GM23248 (cell line): ENCODE results near the gene DPP8. TPM values are rescaled to one million over a fixed set of nuclear protein-coding genes. Genes with fewer than 3 reads are reported as not detected.
A peak's percentile ranks its signal among the peaks of the same experiment; 100 is the strongest.

Experiments used
- DNase-seq: peaks from one replicate; pipeline ENCODE4 v3.0.0-alpha.2; 2015
- H2AFZ ChIP-seq: fragments of 200-600 bp; sonication (generic); 2 replicates; pipeline ENCODE4 v1.6.1; 2016; ENCODE audit warnings: antibody characterized with exemption
- H3F3A ChIP-seq: fragments of 200-600 bp; sonication (generic); 2 replicates; pipeline ENCODE4 v1.6.1; 2016; ENCODE audit warnings: mild to moderate bottlenecking, antibody characterized with exemption, mixed run types; ENCODE audit not compliant: insufficient read depth
- H3K27ac ChIP-seq: fragments of 200-600 bp; sonication (generic); 2 replicates; pipeline ENCODE4 v1.5.1; 2016; ENCODE audit warnings: mild to moderate bottlenecking
- H3K27me3 ChIP-seq: fragments of 200-600 bp; sonication (generic); replicated peaks from 2 replicates; pipeline ENCODE4 v1.6.1; 2016; ENCODE audit warnings: mild to moderate bottlenecking; ENCODE audit not compliant: insufficient read depth
- H3K36me3 ChIP-seq: fragments of 200-600 bp; sonication (generic); 2 replicates; pipeline ENCODE4 v1.6.1; 2016; ENCODE audit warnings: low read depth, mild to moderate bottlenecking
- H3K4me1 ChIP-seq: fragments of 200-600 bp; sonication (generic); 2 replicates; pipeline ENCODE4 v1.6.1; 2016; ENCODE audit warnings: mild to moderate bottlenecking; ENCODE audit not compliant: insufficient read depth
- H3K4me2 ChIP-seq: fragments of 200-600 bp; sonication (generic); one replicate; pipeline ENCODE4 v1.6.1; 2016; ENCODE audit warnings: mild to moderate bottlenecking; ENCODE audit not compliant: unreplicated experiment
- H3K4me3 ChIP-seq: fragments of 200-600 bp; sonication (generic); 2 replicates; pipeline ENCODE4 v1.5.1; 2016; ENCODE audit warnings: mild to moderate bottlenecking
- H3K79me2 ChIP-seq: fragments of 200-600 bp; sonication (generic); 2 replicates; pipeline ENCODE4 v1.6.1; 2016; ENCODE audit warnings: mild to moderate bottlenecking; ENCODE audit not compliant: insufficient read depth
- H3K9ac ChIP-seq: fragments of 200-600 bp; sonication (generic); 2 replicates; pipeline ENCODE4 v1.6.1; 2016; ENCODE audit warnings: mild to moderate bottlenecking
- H3K9me2 ChIP-seq: fragments of 200-600 bp; sonication (generic); 2 replicates; pipeline ENCODE4 v1.6.1; 2016; ENCODE audit warnings: mixed run types, mild to moderate bottlenecking, moderate library complexity; ENCODE audit not compliant: insufficient read depth
- H3K9me3 ChIP-seq: fragments of 200-600 bp; sonication (generic); one replicate; pipeline ENCODE4 v1.6.1; 2017; ENCODE audit warnings: low read depth
- H4K20me1 ChIP-seq: fragments of 200-600 bp; sonication (generic); 2 replicates; pipeline ENCODE4 v1.6.0; 2016; ENCODE audit not compliant: insufficient read depth
- EZH2 ChIP-seq: fragments of 200-600 bp; sonication (generic); IDR thresholded peaks from 2 replicates; pipeline ENCODE4 v1.6.1; 2018; ENCODE audit warnings: antibody characterized with exemption, mild to moderate bottlenecking; ENCODE audit not compliant: insufficient read depth, poor library complexity, severe bottlenecking
- EZH2phosphoT487 ChIP-seq: fragments of 200-600 bp; sonication (generic); IDR thresholded peaks from 2 replicates; pipeline ENCODE4 v1.6.1; 2018; ENCODE audit warnings: antibody characterized with exemption, moderate library complexity, mild to moderate bottlenecking, low read depth; ENCODE audit not compliant: insufficient read depth
- WGBS, 2 experiments: methylation state at CpG; one replicate each; pipeline ENCODE4 v1.1.6; 2015 to 2017; ENCODE audit warnings: low lambda C conversion rate in 2 of 2, low coverage in 1 of 2; ENCODE audit errors: missing lambda C conversion rate in 2 of 2; 5-methylcytosine and 5-hydroxymethylcytosine counted together
- in situ Hi-C: fragments of 300-500 bp; cut with MboI; formaldehyde crosslinking; loops from 2 replicates; pipeline ENCODE4 v1.15.0; 2020
- polyA plus RNA-seq: library from polyadenylated mRNA; unstranded; fragments of >200 nt; fragmentation: Nextera tagmentation; extraction: Ambion mirVana; gene quantifications from 2 replicates; pipeline ENCODE4 v1.2.1, GENCODE V29; 2016
- total RNA-seq: library from RNA; depleted of rRNA; stranded (reverse); fragments of >200 nt; shearing (Covaris generic); gene quantifications from 2 replicates; pipeline ENCODE4 v1.2.3, GENCODE V29; 2014

DPP8 gene
- total and polyA plus RNA-seq, 2 experiments from 2014 or later: 28.0 to 28.9 TPM

- no peak overlapping the region for H3K9ac ChIP-seq
- DNase-seq: no peak
- H2AFZ ChIP-seq: no peak overlapping the region
- no peaks in the 10 kb centered on the region for H3F3A ChIP-seq
- peaks cover 11% of the 10 kb centered on the region for H3K79me2 ChIP-seq
- no peaks in the 10 kb centered on the region for H3K4me1 ChIP-seq
- in situ Hi-C loops: no loop called here
- H3K4me3 ChIP-seq: no peak overlapping the region
- no peaks in the 10 kb centered on the region for H3K27me3 ChIP-seq
- no peak overlapping the region for H3K4me2 ChIP-seq
- H3K27ac ChIP-seq: no peak overlapping the region
- no peaks in the 10 kb centered on the region for H3K9me3 ChIP-seq
- TF ChIP-seq EZH2phosphoT487: no peak
- no peak for TF ChIP-seq EZH2
- H4K20me1 ChIP-seq: no peaks in the 10 kb centered on the region
- H3K36me3 ChIP-seq: no peaks in the 10 kb centered on the region
- WGBS, 2 experiments: 81 to 83% methylated on average over 7 of the region's 7 CpGs
- H3K9me2 ChIP-seq: no peaks in the 10 kb centered on the region
These were observed 3.9 kb upstream of the DPP8 start for GRCh38 chr15:65521350-65521749.

DNA sequence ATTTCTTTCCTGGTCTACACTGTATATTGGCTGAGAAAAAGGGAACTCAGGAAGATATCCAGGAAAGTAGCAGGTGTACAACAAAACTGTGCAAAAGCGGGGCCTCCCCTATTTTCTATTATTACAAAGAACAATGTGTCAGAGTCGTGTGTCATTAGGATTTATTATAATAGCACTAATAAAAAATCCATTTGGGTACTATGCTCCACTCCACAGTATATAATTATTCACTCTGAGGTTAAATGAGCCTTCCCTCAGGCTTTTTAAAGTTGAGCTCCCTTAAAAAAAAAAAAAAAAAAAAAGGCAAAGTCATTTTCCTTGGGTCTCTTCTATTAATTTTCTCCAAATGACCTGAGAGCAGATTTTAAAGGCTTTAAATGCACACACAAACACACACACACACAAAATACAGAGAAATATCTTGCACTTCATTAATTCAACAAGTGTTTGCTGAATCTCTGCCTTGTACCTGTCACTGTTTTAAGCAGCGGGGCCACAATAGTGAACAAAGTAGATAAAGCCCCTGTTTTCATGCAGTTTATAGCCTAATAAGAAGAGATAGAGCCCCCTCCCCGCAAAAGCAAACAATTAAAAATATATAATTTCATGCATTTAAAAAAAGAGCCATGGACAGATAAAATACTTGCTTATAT, 1.3 kb upstream of the DPP8 start:
- no peak overlapping the region for H3K9ac ChIP-seq
- in situ Hi-C loops: no loop called here

GRCh38 chr15:65517866-65518207, 348 bp upstream of the DPP8 start:
- H3K36me3 ChIP-seq: no peaks in the 10 kb centered on the region
- H3K9me2 ChIP-seq: no peaks in the 10 kb centered on the region
- 16 to 21% methylated on average over 8 of the region's 8 CpGs for WGBS, 2 experiments
- H3K9ac ChIP-seq: 0 out of 2 replicates have a peak overlapping the region, but pooled peaks have one; percentile 93
- peaks cover 41% of the 10 kb centered on the region for H3K79me2 ChIP-seq
- in situ Hi-C loops: no loop called here
- H3K27ac ChIP-seq: no peak overlapping the region
- TF ChIP-seq EZH2phosphoT487 (no peak), EZH2 (no peak)
- peaks cover 15% of the 10 kb centered on the region; the same call in 1 of the 2 replicates for H3F3A ChIP-seq
- H3K4me3 ChIP-seq: peak overlapping the region; percentile 95
- H3K4me2 ChIP-seq: peak overlapping the region; percentile 98
- H4K20me1 ChIP-seq: no peaks in the 10 kb centered on the region
- H3K9me3 ChIP-seq: no peaks in the 10 kb centered on the region
- H2AFZ ChIP-seq: peak overlapping the region; percentile 89
- no peaks in the 10 kb centered on the region for H3K27me3 ChIP-seq
- peaks cover 13% of the 10 kb centered on the region for H3K4me1 ChIP-seq
- DNase-seq: no peak

More for the DNA sequence above, 1.3 kb upstream of the DPP8 start:
- no peak overlapping the region for H3K27ac ChIP-seq
- H3F3A ChIP-seq: peaks cover 9% of the 10 kb centered on the region; the same call in 1 of the 2 replicates
- H3K4me2 ChIP-seq: no peak overlapping the region
- peaks cover 10% of the 10 kb centered on the region for H3K4me1 ChIP-seq
- H3K36me3 ChIP-seq: no peaks in the 10 kb centered on the region
- H3K79me2 ChIP-seq: peaks cover 37% of the 10 kb centered on the region
- H3K4me3 ChIP-seq: no peak overlapping the region
- no peak overlapping the region for H2AFZ ChIP-seq
- no peaks in the 10 kb centered on the region for H4K20me1 ChIP-seq
- no peaks in the 10 kb centered on the region for H3K9me3 ChIP-seq
- no peak for DNase-seq
- WGBS, 2 experiments: 82 to 85% methylated on average over 4 of the region's 4 CpGs
- no peaks in the 10 kb centered on the region for H3K27me3 ChIP-seq
- no peaks in the 10 kb centered on the region for H3K9me2 ChIP-seq
- TF ChIP-seq EZH2phosphoT487 (no peak), EZH2 (no peak)

DNA sequence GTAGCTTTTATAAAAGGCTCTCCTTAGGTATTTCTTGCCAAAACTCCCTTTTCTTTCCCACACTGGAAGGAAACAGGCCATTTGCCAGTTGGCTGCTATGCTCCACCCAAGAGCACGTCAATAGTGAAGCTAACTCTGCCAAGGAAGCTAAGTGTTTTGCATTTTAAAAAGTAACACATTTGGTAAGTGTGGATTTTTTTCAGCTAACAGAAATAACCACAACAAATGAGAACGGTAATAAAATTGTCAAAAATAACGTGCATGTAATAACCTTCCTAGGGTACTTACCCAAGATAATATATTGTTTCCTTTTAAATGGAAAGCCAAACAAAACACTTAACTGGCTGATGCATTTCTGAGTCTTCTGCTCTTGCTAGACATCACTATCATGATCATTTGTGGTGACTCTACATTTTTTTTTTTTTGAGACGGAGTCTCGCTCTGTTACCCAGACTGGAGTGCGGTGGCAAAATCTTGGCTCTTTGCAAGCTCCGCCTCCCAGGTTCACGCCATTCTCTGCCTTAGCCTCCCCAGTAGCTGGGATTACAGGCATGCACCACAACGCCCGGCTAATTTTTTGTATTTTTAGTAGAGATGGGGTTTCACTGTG, 4.6 kb downstream of the DPP8 start:
- peak; percentile 75 for DNase-seq
- Histone ChIP-seq H3K9me2 (no peaks in the 10 kb centered on the region), H3K9me3 (no peaks in the 10 kb centered on the region), H3K36me3 (peaks cover 19% of the 10 kb centered on the region; the same call in 1 of the 2 replicates), H3K4me1 (peaks cover 20% of the 10 kb centered on the region), H3K4me2 (peak overlapping the region; percentile 40), H3K27ac (peak overlapping the region; percentile 62), H4K20me1 (no peaks in the 10 kb centered on the region), H3K4me3 (no peak overlapping the region; the same call in 1 of the 2 replicates), H3F3A (peaks cover 23% of the 10 kb centered on the region; the same call in 1 of the 2 replicates), H3K9ac (peak overlapping the region; percentile 36; the same call in 1 of the 2 replicates), H2AFZ (no peak overlapping the region), H3K79me2 (peaks cover 86% of the 10 kb centered on the region), H3K27me3 (no peaks in the 10 kb centered on the region)
- TF ChIP-seq EZH2phosphoT487: no peak
- TF ChIP-seq EZH2: no peak
- WGBS, 2 experiments: 29 to 31% methylated on average over 10 of the region's 10 CpGs
- in situ Hi-C loops: no loop called here
